ENCODE data around the gene SLC22A23.

The SLC22A23 gene

GRCh38 chr6:3468585-3468984 lies 11.7 kb upstream of the SLC22A23 start:
- DNase-seq, result no peak

DNA sequence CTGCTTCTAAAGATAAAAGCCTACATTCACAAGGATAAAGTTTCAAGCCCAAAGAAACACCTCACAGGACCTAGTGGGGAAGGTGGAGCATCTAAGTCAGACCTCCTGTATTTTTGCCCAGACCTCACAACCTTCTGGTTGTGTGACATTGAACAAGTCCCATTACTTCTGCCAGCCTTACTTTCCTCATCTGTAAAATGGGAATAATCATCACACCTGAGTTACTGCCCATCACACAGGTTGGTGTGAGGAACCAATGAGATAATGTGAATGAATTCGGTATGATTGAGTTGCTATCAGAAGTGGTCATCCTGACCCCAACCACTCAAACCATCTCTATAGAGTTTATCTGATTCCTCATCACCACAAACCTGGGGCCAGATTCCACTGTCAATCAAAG lies 11.1 kb upstream of the SLC22A23 start:
- no peak for DNase-seq

DNA sequence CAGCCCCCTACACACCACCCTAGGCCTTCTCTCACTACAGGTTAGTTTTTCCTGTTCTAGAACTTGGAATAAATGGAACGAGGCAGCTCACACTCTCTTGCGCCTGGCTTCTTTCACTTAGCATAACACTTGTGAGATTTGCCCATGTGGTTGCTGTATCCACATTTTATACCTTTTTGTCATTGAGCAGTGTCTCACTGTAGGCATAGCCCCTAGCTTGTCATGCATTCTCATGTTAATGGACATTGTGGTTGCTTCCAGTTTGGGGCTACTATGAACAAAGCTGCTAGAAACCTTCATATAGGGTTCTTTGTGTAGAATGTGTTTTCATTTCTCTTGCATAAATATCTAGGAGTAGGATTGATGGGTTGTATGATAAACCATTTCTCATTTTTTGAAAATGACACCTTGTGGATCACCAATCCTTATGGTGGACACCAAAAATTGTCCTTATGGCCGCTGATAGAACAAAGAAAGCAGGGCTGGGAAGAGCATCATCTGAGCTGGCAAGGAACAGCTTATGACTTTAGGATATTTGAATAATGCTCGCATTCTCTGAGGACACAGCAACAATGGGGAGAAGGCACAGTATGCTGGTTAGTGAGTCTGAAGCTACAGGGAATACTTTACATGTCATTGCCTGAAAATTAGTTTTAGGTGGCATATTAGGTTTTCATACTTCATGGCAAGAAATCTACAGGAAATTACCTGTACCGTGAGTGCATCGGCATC lies 9.8 kb upstream of the SLC22A23 start:
- no peak for DNase-seq

DNA sequence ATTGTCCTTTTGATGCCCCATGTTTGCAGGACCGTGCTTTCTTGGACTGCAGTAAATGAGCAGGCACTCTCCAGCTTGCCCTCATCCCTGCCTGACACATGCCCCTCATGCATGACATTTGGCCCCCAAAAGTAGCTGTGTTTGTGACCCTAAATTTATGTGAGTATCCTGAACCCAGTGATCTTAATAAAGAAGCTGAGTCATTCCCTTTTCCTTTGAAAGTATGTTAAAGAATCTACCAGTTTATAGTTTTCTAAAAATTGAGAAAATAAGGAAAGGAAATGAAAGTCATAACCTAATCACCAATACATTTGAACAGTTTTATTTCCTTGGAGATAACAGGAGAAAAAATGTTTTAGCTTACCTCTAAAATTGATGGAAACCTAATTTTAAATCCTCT lies 3.4 kb upstream of the SLC22A23 start:
- no peak for DNase-seq

GRCh38 chr6:3458706-3459421 lies 2.0 kb upstream of the SLC22A23 start:
- no peak for DNase-seq

- peak; percentile 30 for DNase-seq
Observed at GRCh38 chr6:3457710-3458602, 1.1 kb upstream of the SLC22A23 start.

- no peak for DNase-seq
Observed at GRCh38 chr6:3456395-3456897, 404 bp downstream of the SLC22A23 start.

GRCh38 chr6:3455569-3456394 lies 1.1 kb downstream of the SLC22A23 start:
- peak; percentile 25 to 38 for DNase-seq

DNA sequence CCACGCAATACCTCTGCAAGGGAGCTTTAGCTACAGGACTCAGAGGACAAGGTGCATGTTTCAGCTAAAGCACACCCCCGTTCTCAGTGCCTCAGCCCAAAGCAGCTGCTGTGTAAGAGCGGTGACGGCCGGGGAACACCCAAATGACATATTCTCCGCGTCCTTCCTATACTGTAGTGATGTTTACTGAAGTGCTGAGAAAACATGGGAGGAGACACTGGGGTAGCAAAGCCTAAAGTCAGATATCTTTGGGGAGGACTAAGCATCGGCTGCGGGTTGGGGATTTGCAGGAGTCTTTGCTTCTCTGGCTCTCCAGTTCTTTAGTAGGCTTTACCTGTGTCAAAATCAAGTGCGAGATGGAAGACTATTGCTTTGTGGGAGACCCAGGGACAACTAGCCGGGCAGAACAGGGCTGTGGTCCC lies 1.7 kb downstream of the SLC22A23 start:
- peak; percentile 43 to 50 for DNase-seq

DNA sequence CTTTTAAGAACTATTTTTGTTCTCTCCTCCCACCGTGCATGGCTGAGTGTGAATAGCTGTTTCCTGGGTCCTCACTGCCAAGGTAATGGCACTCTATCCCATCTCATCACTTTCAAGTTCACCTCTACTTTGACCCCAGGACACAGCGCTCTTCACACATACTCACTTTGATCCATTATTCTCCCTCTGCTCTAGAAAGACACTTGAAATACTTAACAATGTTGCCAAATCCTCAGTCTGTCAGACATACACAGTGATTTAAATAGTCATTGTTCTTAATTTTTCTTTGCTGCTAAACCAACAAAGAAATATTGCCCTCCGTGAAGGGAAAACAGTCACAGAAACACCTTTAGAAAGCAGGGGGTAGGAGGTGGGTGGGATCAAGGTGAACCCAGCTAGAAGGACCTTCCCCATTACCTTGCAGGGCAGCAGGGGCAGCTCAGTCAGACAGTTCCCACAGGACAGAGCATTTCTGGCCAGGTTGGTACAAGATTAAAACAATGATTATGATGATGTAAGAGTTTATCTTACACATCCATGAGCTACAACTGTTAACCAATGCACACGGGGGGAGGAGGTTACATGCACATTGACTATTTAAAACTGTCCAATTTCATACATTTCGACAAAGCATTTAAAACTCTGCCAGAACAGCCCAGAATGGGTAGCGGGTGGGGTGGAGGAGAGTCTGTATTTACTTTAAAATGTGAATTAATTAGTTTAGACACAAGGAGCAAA lies 2.4 kb downstream of the SLC22A23 start:
- DNase-seq, result no peak

DNA sequence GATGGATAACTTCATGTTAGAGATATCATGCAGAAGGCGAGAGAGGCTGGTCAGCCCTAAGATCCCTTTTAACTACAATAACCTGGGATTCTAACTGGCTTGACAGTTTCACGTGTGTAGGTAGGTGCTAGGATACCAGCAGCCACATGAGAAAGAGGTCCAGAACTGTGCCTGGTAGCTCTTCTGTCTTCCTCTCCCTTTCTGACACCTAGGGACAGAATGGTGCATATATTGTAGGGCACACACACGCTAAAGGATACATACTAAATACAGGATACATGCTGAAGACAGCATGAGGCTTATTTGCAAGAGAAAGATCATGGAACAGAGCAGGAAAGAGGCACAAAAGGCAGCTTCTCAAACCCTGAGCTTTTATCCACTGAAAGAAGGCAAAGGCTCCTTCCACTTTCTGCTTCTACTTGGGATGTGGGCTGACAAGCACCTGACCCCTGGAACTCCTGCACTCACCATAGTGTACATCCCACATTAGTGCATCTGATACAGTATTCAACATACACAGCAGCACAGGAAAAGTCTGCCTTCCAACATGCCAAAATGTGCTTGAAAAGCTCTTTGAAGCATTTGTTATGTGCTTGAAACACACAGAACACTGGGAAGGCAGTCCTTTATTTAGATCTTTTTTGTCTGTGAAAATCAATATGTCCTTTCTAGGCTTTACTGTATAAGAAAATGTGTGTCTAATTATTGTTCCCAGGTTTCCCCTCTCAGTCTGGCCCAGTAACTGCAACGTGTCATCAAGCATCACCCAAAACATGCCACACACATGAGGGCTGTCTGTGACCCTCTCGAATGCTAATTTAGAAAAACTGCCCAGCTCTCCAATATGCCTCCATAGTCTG lies 3.2 kb downstream of the SLC22A23 start:
- no peak for DNase-seq

GRCh38 chr6:3451498-3451897 lies 5.4 kb downstream of the SLC22A23 start:
- DNase-seq, result no peak

GRCh38 chr6:3450888-3451287 lies 6.0 kb downstream of the SLC22A23 start:
- no peak for DNase-seq

- no peak for DNase-seq
Observed at GRCh38 chr6:3449750-3450305, 7.0 kb downstream of the SLC22A23 start.

GRCh38 chr6:3449321-3449720 lies 7.5 kb downstream of the SLC22A23 start:
- no peak for DNase-seq

DNA sequence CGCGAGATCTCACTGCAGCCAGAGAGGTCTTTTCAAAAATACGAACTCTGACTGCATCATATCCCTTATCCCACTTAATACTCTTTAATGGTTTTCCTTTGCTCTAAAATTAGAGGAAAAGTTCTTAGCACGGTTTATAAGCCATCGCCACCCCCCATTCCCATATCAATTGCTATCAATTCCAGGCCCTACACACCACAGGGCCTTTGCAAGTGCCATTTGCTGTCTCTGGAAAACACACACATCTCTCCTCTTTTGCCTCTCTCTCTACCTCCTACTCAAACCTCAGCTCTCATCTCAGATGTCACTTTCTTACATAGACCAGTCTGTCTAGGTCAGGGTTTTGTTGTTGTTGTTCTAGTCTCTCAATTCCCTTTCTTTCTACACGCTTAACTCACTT lies 9.8 kb downstream of the SLC22A23 start:
- no peak for DNase-seq

- no peak for DNase-seq
Observed at GRCh38 chr6:3446184-3446583, 10.7 kb downstream of the SLC22A23 start.

GRCh38 chr6:3444276-3445088 lies 12.4 kb downstream of the SLC22A23 start:
- no peak for DNase-seq

DNA sequence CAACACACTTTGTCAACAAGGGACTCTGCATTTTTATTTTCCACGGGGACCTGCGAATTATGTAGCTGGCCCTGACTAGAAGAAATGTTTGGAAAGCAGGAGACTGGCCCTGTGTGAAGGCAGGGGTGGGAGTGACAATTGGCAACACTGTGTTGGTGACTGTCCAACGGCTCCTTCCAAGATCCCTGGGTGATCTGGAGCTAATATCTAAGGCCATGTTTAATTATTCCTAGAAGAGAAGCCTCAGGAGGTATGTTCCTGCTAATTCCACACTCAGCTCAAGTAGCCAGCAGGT lies 13.7 kb downstream of the SLC22A23 start:
- DNase-seq, result no peak
